GM18502 (cell line): ENCODE results near the gene SLC35F3.
"Not testable (repeated sequence)": the region's sequence is repeated elsewhere in the genome, so short reads cannot be mapped to it uniquely, and the experiment has no call there.

Source experiments
- ATAC-seq: cut with Tn5 transposase; IDR thresholded peaks from one replicate; pipeline ENCODE4 v1.9.1; 2021; ENCODE audit warnings: mild to moderate bottlenecking; ENCODE audit not compliant: unreplicated experiment, poor library complexity

SLC35F3 gene

DNA sequence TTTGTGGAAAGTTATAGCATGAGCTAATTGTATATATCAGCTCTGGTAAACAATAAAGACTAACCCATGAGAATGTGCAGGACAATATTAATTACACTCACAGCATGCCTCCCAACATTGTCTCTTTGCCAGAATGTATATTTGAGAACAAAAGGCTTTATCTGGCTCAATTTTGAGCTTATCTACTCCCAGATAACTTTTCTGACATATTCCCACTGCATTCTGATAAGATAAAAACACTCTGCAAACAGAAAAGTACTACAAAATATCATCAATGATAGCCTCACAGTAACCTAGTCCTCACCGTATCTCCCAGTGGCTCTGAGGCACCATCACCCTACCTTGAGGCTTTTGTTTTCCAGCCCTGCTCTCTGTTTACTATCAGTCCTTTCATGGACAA lies 188.6 kb downstream of the SLC35F3 start:
- ATAC-seq: no peak

DNA sequence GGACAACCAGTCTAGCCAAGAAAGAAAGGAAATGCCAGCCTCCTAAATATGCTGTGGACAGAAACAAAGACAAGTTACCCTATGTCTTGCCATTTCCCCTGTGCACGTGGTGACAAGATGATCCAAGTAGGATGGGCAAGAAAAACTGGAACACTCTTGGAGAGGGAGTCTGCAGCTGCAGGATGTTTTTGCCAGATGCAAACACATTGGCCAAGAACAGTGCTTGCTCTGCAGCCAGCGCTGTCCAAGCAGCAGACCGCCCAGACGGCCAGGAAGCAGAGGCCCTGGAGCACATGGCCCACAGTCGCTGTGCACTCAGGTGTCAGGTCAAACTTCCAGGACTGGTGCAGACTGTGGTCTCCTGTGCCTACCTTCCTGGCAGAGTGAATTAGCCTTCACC lies 189.3 kb downstream of the SLC35F3 start:
- ATAC-seq: no peak

DNA sequence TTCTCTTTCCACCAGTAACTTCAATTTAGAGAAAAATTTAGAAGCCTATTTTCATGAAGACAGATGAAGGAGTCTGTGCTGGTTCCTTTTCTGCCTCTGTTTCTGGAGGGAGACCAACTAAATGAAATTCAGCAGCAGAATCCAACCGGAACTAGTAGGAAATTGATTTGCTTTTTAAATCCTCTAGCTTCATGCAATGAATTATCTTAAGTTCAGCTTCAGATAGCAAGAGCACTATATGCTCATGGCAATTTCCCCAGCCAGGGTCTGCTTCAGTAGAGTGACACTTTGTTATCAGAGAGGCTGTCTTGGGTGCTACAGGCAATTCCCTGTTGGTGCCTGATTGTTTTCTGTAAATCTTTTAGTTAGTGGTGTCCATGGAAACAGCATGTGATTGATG lies 189.7 kb downstream of the SLC35F3 start:
- no peak for ATAC-seq

DNA sequence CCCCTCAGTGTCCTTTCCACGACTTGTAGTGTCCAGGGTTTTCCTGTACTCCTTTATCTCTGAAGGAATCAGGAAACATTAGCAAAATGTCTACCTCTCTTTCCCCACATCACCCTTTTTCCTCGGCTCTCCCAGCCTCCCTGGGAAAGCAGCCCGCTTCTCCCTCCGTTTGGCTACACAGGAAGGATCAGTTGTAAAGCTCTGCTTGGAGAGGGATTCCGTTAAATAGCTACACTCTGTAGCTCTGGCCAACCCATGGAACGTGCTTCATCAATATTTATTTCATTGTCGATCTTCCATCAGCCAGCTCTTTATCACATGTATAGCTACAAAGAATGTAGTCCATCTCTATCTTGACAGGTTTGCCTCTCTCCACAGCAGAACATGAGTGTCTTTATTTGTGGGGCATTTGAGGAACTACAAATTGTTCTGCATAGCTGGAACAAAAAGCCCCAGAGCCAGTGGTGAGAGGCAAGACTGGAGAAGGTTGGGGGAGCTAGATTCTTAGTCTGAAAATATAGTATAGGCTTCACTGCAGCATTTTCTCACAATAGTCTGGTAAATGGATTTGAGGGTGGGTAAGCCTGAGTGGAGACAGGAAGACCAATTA lies 191.8 kb downstream of the SLC35F3 start:
- no peak for ATAC-seq

DNA sequence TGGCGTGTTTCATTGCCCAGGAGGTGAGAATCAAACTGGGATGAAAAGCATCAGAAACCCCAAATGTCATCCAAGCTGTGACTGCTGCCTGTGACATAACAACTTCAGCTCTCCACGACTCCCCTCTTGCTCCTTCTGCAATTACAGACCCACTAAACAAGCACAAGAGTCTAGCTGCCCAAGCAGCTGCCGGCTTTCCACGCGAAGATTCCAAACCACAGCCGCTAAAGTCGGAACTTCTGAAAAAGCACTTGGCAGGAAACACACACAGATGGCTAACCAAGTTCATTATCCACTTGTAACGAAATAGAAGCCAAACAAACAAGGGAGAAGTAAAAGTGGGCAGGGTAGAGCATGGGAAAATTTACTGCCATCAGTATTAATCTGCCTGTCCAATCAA lies 198.1 kb downstream of the SLC35F3 start:
- ATAC-seq: no peak

DNA sequence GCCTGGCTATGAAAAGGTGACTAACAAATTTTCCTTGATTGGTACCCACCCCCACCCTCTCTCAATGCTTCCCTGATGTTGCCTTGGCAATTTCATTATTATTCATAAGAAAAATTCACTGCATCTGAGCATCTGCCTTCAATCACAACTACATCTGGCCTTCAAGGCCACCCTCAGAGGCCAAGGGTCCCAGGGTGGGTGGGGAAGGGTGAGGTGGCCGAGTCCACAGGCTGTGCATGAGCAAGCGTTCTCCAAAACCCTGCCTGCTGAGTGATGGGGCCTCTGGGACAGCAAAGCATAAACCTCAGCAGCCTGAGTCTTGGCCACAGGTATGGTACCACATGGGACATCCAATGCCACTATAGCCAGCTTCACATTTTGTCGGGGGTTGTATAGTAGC lies 198.7 kb downstream of the SLC35F3 start:
- no peak for ATAC-seq

DNA sequence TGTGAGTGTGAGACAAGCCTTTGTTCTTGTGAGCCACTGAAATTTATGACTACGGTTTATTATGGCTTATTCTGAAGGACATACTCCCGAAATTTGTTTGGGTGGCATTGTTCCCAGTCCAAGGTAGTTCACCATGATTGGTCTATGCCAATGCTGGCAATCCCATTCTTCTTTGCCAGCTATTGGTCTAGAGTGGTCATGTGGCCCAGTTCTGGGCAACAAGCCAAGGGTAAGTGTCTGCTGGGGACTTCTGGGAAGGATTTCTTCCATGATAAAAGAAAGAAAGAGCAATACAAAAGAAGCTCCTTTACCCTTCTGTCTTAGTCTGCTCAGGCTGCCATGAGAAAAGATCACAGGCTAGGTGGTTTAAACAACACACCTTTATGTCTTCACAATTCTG lies 201.6 kb downstream of the SLC35F3 start:
- no peak for ATAC-seq

DNA sequence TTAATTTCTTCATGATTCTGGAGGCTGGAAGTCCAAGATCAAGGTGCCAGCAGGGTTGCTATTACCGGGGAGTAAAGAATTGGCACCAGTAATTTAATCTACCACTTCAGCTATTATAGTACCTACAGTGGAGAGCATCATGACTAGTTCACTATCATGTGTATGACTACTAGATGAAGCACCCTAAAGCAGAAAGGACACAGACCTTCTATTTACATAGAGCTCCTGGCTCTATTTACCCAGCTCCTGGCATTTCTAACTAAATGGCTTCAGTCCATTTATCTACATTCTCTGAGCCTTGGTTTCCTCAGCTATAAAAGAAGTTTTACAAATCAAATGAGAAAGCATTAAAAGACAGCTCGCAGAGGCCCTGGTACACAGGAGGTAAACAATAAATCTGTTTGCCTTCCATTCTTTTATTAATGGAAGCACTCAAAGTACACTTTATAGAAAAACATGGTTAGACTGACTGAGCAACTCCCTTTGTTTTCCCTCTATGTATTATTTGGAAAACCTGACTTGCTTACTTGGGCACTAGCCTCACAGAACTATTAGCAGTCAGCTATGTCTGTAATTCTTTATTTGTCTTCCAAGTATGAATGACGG lies 203.0 kb downstream of the SLC35F3 start:
- ATAC-seq: no peak

DNA sequence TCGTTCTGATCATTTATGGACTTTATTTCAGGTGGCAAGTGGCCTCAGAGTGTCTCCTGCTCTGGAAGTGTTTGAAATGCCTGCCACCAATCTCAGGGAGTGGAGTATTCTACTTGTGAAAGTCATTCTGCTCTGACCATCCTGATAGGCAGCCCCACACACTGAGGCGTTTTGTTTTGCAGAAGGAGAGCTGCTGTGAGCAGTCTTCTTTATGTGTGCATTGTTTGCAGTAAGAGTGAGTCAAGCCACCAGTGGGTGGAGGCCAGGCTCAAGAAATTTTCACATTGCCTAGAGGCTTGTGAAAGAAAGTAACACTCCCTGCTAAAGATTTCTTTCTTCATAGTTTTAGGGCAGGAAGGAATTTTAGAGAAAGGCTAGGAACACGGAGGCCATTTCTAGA lies 204.4 kb downstream of the SLC35F3 start:
- ATAC-seq: no peak

DNA sequence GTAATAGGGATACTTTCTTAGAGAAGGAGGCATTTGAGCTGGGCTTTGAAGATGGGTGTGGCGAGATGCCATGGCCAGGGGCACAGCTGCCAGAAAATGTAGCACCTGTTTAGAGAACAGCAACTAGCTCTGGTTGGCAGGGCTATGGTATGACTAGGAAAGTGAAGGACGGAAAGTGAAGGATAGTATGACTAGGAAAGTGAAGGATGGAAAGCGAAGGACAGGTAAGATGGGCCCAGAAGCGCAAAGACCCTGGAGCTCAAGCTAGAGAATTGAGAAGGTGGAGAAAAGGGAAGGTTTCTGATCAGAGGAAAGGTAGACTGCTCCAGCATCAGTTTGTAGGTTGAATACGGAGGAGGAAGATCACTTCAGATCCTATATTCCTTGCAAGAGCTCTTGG lies 205.4 kb downstream of the SLC35F3 start:
- ATAC-seq: no peak

DNA sequence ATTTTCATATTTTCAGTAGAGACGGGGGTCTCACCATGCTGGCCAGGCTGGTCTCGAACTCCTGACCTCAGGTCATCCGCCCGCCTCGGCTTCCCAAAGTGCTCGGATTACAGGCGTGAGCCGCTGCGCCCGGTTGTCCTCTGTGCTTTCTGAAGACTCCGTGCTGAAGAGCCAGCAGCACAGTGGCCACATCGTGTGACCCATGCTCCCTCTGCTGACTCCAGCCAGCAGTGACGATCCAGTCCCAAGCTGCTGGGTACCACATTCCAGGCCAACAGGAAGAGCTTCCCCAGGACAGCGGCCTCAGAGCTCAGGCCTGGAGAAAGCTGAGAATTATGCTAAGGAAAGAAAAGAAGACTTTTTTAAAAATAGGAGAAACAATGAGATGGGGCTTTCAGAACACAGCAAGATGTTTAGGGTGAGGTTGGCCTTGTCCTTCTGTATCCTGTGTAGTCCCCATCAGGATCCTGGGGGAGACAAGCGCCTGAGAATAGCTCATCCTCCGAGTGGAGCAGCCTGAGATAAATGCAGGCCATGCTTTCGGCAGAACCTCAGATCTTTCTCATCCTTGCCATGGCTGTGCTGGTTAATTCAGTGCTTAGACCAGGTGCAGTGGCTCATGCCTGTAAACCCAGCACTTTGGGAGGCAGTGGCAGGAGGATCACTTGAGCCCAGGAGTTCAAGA lies 207.1 kb downstream of the SLC35F3 start:
- ATAC-seq: no peak

DNA sequence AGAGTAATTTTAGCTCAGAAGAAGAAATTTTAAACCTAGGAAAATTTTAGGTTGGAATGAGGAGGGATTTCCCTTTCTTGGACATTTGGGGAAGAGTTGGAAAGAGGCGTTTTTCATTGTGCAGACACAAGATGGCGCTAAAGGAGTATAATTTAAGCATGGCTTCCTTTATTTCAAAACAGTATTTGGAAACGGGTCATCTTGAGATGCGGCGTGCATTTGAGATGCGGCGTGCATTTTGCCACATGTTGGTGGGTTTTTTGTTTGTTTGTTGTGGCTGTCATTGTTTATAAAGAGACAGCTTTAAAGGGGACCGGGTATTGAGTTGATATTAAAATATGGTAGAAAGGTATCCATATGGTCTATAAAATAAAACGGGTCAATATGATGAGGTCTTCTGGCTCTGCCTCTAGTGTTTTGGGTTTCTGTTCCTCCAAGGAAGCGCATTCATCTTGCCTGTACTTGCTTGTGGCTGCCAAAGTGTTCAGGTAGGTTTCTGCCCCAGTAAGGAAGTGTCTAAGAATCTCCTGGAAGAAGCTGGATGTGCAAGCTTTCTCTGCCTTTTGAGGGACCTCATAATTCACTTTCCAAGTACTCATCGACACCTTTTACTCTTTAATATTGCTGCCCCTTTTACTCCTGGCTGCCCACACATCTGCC lies 210.3 kb downstream of the SLC35F3 start:
- ATAC-seq: no peak

DNA sequence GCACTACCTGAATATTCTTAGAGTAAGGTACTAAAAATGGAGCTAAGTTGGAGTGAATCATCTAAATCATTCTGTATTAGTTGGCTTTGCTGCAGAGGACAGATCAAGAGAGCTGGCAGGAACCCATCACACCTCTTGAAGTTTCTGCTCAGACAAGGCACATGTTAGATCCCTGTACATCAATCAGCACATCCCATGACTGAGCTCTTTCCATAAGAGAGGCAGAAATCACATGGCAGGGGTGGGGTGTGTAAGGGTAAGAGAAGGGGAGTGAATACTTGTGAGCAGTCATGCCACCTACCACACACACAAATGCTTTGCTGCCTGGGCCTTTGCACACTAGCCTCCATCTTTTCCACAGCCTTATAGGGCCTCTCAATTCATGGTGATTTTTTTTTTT lies 214.4 kb downstream of the SLC35F3 start:
- no peak for ATAC-seq

DNA sequence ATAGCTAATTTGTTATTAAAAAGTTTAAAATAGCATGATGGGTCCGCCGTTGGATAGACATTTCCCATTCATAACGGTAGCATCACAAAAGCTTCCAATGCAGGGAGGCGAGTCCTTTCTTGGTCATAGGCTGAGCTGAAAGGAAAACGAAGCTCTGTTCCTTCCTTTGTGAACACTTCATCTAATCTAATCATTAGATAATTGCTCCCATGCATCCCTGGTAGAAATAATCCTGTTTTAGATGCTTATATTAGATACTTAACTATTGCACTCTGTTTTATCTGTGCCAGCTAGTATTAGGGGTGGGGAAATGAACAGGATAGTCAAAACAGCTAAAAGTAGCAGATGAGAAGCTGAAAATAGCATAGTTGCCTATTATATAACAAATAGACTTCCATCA lies 215.0 kb downstream of the SLC35F3 start:
- ATAC-seq: no peak

DNA sequence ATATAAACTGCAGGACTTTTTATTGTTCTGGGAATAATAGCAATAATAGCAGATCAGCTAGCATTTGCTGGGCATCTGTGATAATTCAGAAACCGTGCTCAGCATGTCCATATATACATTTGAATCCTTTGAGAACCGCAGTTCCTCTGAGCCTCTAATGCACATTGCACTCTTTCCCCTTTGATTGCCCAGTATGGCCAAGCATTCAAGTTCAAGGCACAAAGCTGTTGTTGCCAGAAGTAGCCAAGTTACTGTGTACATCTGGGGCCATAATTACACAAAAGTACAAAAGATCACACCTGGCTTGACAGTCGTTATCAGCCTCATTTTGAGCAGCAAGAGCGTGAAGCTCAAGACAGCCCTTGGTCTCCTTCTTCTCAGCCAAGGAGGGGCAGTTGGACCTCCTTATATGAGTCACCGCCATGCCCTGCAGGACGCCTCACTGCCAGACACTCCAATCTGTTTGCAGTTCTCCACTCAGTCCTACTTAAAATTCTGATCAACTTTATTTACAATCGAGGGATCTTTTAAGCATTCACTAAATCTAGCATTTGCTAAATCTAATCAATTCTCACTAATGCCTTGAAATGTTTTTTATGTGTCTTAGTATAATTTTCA lies 216.0 kb downstream of the SLC35F3 start:
- no peak for ATAC-seq

DNA sequence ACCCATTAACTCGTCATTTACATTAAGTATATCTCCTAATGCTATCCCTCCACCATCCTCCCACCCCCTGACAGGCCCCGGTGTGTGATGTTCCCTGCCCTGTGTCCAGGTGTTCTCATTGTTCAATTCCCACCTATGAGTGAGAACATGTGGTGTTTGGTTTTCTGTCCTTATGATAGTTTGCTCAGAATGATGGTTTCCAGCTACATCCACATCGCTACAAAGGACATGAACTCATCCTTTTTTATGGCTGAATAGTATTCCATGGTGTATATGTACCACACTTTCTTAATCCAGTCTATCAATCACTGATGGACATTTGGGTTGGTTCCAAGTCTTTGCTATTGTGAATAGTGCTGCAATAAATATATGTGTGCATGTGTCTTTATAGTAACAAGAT lies 217.2 kb downstream of the SLC35F3 start:
- ATAC-seq: not testable (repeated sequence)

DNA sequence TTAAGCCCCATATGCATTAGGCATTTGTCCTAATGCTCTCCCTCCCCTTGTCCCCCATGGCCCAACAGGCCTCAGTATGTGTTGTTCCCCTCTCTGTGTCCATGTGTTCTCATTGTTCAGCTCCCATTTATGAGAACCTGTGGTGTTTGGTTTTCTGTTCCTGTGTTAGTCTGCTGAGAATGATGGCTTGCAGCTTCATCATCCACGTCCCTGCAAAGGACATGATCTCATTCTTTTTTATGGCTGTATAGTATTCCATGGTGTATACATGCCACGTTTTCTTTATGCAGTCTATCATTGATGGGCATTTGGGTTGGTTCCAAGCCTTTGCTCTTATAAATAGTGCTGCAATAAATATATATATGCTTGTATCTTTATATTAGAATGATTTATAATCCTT lies 218.1 kb downstream of the SLC35F3 start:
- not testable (repeated sequence) for ATAC-seq

DNA sequence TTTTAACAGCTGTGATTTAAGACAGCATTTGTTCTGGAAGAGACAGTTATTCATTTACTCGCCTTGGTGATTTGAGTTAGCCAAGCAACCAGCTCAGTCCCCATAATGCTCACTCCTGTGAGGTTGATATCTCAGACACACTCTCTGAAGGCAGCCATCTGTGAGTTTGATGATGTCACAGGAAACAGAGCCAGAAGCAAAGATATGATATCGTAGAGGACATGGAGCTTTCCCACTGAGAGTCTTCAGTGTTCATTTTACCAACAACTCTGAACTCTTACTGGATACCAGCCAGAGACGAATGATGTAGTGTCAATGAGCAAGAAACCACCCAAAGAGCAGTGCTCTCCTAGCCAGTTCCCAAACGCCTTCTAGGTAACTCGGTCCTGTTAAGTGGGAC lies 219.4 kb downstream of the SLC35F3 start:
- ATAC-seq: no peak

DNA sequence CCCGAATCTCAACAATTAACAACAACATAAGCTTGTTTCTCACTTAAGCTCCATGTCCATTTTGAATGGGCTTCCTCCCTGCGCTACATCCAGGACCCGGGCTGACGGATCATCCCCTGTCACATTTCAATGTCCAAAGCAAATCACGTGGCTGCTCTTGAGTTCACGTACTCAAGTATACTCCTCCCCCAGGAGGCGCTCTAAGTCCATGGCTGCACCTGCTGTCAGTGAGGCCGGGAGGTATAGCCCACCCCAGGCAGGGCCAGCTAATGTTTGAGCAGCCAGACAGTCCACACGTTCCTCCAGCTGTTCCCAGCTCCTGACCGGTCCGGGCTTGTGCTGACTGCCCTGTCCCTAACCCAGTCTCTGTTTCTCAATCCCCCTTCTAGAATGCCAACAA lies 220.8 kb downstream of the SLC35F3 start:
- no peak for ATAC-seq

DNA sequence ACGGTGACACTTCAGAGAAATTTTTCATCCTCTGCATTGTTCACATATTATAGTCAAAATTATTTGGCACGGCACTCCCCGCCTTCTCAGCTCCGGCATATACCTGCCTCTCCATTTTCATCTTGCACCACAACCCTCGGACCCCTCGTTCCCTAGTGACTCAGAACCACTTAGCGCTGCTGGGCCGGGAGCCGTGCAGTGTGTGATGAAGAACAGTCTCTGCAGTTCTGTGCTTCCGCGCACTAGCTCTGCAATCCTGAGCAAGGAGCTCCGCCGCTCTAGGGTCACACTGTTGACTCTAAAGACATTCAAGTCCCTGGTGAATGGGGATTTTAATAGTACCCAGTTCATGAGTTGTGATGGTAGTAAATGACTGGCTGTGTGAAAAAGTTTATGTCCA lies 221.2 kb downstream of the SLC35F3 start:
- no peak for ATAC-seq

DNA sequence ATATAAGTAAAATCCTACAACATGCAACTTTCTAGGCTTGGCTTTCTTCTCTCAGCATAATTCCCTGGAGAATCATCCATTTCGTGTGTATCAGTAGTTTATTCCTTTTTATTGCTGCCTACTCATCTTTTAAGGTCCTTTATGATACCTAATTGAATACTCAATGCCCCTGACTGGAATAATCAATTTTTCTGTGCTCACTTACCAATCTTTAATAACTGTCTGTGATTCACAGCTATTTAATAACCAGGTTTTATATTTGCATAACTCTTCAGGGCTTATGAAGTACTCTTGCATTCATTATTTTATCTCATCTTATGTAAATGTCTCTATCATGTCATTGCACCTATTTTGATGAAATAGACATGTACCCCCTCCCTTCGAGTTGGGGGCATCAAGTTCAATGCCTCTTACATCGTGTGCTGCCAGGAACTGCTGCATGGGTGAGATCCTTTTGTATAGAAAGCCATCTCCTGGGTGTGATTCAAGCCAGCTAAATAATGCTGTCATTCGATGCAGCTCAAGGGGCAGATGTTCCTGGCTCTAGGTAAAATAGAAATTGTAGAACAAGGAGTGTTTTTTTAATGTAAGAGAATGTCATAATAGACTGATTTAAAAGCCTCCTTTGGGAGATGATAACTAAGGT lies 222.7 kb downstream of the SLC35F3 start:
- ATAC-seq: no peak
